ENCODE measurements around the gene ZNF791.

The ZNF791 gene

GRCh38 chr19:12665671-12666264, 55.0 kb downstream of the ZNF791 start:
- Mint-ChIP-seq H3K9me3 (no peaks in the 10 kb centered on the region), H3K27ac (peak overlapping the region; percentile 98 to 99), H3K27me3 (no peaks in the 10 kb centered on the region), H3K36me3 (ENCODE audit: insufficient read depth) (peaks cover 58% of the 10 kb centered on the region), H3K4me3 (peak overlapping the region; percentile 96 to 99), H3K4me1 (ENCODE audit: low read depth in 2 of 2) (peaks cover 37 to 49% of the 10 kb centered on the region in 2 donors)
- ATAC-seq (replicated peaks) = no peak
- DNase-seq = no peak

GRCh38 chr19:12666265-12667048, 55.7 kb downstream of the ZNF791 start, which contains the start of the genes MAN2B1 and WDR83:
Gene MAN2B1, minus strand, starts transcription at chr19:12666742. Its CDS starts 41 bp downstream, at chr19:12666701.
Gene WDR83, plus strand, starts transcription at chr19:12666807. Its CDS starts 2,984 bp downstream, at chr19:12669791.
- Mint-ChIP-seq H3K27ac (peak within 1 kb of the TSS; percentile 98 to 99), H3K4me3 (peak within 1 kb of the TSS; percentile 96 to 99), H3K36me3 (ENCODE audit: insufficient read depth) (peaks cover 54% of the 10 kb centered on the region), H3K27me3 (no peaks in the 10 kb centered on the region), H3K4me1 (ENCODE audit: low read depth in 2 of 2) (peaks cover 37 to 49% of the 10 kb centered on the region in 2 donors), H3K9me3 (no peaks in the 10 kb centered on the region)
- ATAC-seq (replicated peaks) (peak; percentile 70), DNase-seq (peak; percentile 63 to 71 (median 63))

DNA sequence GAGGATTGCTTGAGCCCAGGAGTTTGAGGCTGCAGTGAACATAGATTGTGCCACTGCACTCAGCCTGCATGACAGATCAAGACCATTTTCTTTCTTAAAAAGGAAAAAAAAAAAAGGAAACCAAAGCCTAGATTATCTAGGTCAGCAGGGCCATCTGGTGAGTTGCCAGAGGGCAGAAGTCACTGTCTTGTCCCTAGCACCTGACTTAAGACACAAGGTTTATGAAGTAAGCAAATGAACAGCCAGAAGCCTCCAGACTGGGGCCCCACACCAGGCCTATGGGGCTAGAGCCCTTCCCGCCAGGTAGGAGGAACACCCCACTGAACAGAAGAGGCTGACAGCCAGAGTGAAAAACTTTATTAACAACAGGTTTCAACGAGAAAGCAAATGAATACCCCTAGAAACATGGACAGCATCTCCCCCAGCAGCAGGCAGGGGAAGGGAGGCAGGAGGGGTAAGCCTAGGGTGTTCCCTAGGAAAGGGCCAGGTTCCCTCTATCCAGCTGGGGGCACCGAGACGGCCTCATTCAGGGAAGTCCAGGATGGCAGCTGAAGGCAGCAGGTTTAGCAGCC, 57.1 kb downstream of the ZNF791 start:
- Mint-ChIP-seq H3K27ac (peak overlapping the region; percentile 98 to 99), H3K27me3 (no peaks in the 10 kb centered on the region), H3K9me3 (no peaks in the 10 kb centered on the region), H3K4me3 (peak overlapping the region; percentile 96 to 99), H3K4me1 (ENCODE audit: low read depth in 2 of 2) (peaks cover 43 to 54% of the 10 kb centered on the region in 2 donors), H3K36me3 (ENCODE audit: insufficient read depth) (peaks cover 52% of the 10 kb centered on the region)
- ATAC-seq (replicated peaks) (no peak), DNase-seq (no peak)

GRCh38 chr19:12668346-12668745, 57.6 kb downstream of the ZNF791 start:
- H3K27me3 Mint-ChIP-seq = no peaks in the 10 kb centered on the region
- H3K4me1 Mint-ChIP-seq (ENCODE audit: low read depth in 2 of 2) = peaks cover 43 to 54% of the 10 kb centered on the region in 2 donors
- DNase-seq (no peak), ATAC-seq (replicated peaks) (no peak)
- H3K4me3 Mint-ChIP-seq = peak overlapping the region; percentile 96 to 97
- H3K27ac Mint-ChIP-seq = peak overlapping the region; percentile 98 to 99
- H3K9me3 Mint-ChIP-seq = no peaks in the 10 kb centered on the region
- H3K36me3 Mint-ChIP-seq (ENCODE audit: insufficient read depth) = peaks cover 52% of the 10 kb centered on the region

DNA sequence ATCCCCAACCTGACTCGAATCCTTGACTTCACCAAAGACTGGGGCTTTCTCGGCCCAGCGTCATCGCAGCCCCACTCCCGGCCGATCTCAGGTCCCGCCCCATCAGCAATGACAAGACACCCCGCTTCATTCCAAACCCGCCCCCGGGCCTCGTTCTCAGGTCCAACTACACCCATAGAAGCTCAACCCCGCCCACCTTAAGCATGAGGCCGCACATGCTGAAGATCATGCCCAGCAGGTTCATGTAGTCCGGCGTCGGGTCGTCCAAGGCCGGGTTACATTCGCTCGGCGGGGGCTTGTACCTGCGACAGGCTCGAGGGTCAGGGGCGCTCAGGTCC, 58.2 kb downstream of the ZNF791 start:
- Mint-ChIP-seq H3K27me3 (no peaks in the 10 kb centered on the region), H3K4me1 (ENCODE audit: low read depth in 2 of 2) (peaks cover 43 to 56% of the 10 kb centered on the region in 2 donors), H3K36me3 (ENCODE audit: insufficient read depth) (peaks cover 52% of the 10 kb centered on the region), H3K9me3 (no peaks in the 10 kb centered on the region), H3K27ac (peak overlapping the region; percentile 98 to 99), H3K4me3 (peak overlapping the region; percentile 96 to 97)
- DNase-seq (peak; percentile 63 to 73 (median 69)), ATAC-seq (replicated peaks) (peak; percentile 56)

- DNase-seq (peak; percentile 72 to 83 (median 73)), ATAC-seq (replicated peaks) (peak; percentile 37)
- Mint-ChIP-seq H3K9me3 (no peaks in the 10 kb centered on the region), H3K27me3 (no peaks in the 10 kb centered on the region), H3K4me3 (peak overlapping the region; percentile 96 to 97), H3K4me1 (ENCODE audit: low read depth in 2 of 2) (peaks cover 43 to 54% of the 10 kb centered on the region in 2 donors), H3K27ac (peak overlapping the region; percentile 98 to 99), H3K36me3 (ENCODE audit: insufficient read depth) (peaks cover 55% of the 10 kb centered on the region)
Observed at GRCh38 chr19:12669270-12670158, 58.8 kb downstream of the ZNF791 start.

DNA sequence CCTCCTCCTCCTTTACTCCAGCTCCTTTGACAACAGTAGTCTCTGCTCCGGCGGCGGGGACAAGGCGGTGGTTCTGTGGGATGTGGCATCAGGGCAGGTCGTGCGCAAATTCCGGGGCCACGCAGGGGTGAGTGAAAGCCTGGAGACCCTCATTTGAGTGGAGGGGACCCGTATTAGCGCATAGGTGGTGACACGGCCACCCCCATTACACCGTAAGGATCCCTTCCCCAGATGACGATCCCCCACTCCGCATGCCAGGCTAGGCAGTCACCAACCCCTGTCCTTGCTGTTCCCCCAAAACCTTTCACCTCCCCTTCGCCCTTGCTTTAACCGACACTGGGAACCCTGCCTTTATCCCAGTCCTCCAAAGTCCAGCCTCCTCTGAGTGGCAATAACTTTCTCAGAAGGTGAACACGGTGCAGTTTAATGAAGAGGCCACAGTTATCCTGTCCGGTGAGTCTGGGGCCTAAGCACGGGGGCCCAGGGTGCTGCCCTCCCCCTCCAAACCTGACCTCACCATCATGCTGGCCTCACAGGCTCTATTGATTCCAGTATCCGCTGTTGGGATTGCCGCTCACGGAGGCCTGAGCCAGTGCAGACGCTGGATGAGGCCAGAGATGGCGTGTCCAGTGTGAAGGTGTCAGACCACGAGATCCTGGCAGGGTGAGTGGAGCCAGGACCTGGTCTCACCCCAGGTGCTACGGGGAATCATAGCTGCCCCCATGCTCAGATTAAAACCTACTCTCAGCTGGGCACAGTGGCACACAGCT, 59.6 kb downstream of the ZNF791 start:
- Mint-ChIP-seq H3K27me3 (no peaks in the 10 kb centered on the region), H3K4me3 (peak overlapping the region; percentile 96 to 97), H3K4me1 (ENCODE audit: low read depth in 2 of 2) (peaks cover 38 to 49% of the 10 kb centered on the region in 2 donors), H3K27ac (peak overlapping the region; percentile 98 to 99), H3K36me3 (ENCODE audit: insufficient read depth) (peaks cover 59% of the 10 kb centered on the region), H3K9me3 (no peaks in the 10 kb centered on the region)
- ATAC-seq (replicated peaks) (no peak), DNase-seq (no peak)

- Mint-ChIP-seq H3K4me1 (ENCODE audit: low read depth in 2 of 2) (peaks cover 32 to 41% of the 10 kb centered on the region in 2 donors), H3K27ac (peak overlapping the region in 1 of 2 donors; percentile 5), H3K9me3 (no peaks in the 10 kb centered on the region), H3K27me3 (no peaks in the 10 kb centered on the region), H3K4me3 (no peak overlapping the region), H3K36me3 (ENCODE audit: insufficient read depth) (peaks cover 66% of the 10 kb centered on the region)
- DNase-seq (no peak), ATAC-seq (replicated peaks) (no peak)
Observed at GRCh38 chr19:12672744-12673143, 62.0 kb downstream of the ZNF791 start.

- H3K36me3 Mint-ChIP-seq (ENCODE audit: insufficient read depth) = peaks cover 78% of the 10 kb centered on the region
Observed at GRCh38 chr19:12675399-12675798, 64.7 kb downstream of the ZNF791 start.

DNA sequence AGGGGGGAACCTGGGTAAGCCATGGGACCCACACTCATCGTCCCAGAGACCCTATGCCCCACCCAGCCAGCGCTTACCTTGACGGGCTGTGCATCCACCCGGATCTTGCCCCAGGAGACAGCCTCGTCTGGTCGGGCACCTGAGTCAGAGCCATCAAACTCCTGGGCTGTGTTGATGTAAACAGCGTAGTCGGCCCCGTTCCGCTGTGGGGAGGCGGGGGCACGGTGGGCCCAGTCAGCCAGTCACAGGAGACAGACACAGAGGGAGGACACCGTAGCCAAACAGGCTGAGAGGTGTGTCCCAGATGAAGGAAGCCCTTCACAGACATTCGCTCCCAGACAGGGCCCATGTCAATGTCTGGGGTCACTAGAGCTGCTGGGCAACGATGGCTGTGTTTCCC, 65.2 kb downstream of the ZNF791 start:
- no peaks in the 10 kb centered on the region for H3K27me3 Mint-ChIP-seq
- no peak overlapping the region for H3K27ac Mint-ChIP-seq
- DNase-seq = no peak

More at GRCh38 chr19:12675399-12675798, 64.7 kb downstream of the ZNF791 start:
- Mint-ChIP-seq H3K9me3 (no peaks in the 10 kb centered on the region), H3K27me3 (no peaks in the 10 kb centered on the region), H3K4me3 (no peak overlapping the region), H3K4me1 (ENCODE audit: low read depth in 2 of 2) (peaks cover 26% of the 10 kb centered on the region in 2 donors), H3K27ac (no peak overlapping the region)
- ATAC-seq (replicated peaks) (no peak), DNase-seq (no peak)

GRCh38 chr19:12676384-12676792, 65.7 kb downstream of the ZNF791 start:
- ATAC-seq (replicated peaks) = peak; percentile 54
- H3K36me3 Mint-ChIP-seq (ENCODE audit: insufficient read depth) = peaks cover 81% of the 10 kb centered on the region
- no peak overlapping the region for H3K27ac Mint-ChIP-seq
- no peaks in the 10 kb centered on the region for H3K27me3 Mint-ChIP-seq
- no peaks in the 10 kb centered on the region for H3K9me3 Mint-ChIP-seq
- H3K4me3 Mint-ChIP-seq = peak overlapping the region in 1 of 2 donors; percentile 35
- peak; percentile 77 to 84 (median 81) for DNase-seq
- H3K4me1 Mint-ChIP-seq (ENCODE audit: low read depth in 2 of 2) = peaks cover 28 to 30% of the 10 kb centered on the region in 2 donors

More for the DNA sequence above, 65.2 kb downstream of the ZNF791 start:
- Mint-ChIP-seq H3K36me3 (ENCODE audit: insufficient read depth) (peaks cover 79% of the 10 kb centered on the region), H3K4me1 (ENCODE audit: low read depth in 2 of 2) (peaks cover 24 to 25% of the 10 kb centered on the region in 2 donors), H3K4me3 (no peak overlapping the region), H3K9me3 (no peaks in the 10 kb centered on the region)
- no peak for ATAC-seq (replicated peaks)

- peaks cover 28 to 29% of the 10 kb centered on the region in 2 donors for H3K4me1 Mint-ChIP-seq (ENCODE audit: low read depth in 2 of 2)
- no peak for ATAC-seq (replicated peaks)
- no peaks in the 10 kb centered on the region for H3K9me3 Mint-ChIP-seq
- peak overlapping the region in 1 of 2 donors; percentile 35 for H3K4me3 Mint-ChIP-seq
- H3K36me3 Mint-ChIP-seq (ENCODE audit: insufficient read depth) = peaks cover 84% of the 10 kb centered on the region
- no peak overlapping the region for H3K27ac Mint-ChIP-seq
- H3K27me3 Mint-ChIP-seq = no peaks in the 10 kb centered on the region
- DNase-seq = no peak
Observed at GRCh38 chr19:12676928-12677327, 66.2 kb downstream of the ZNF791 start.
